GM19397 (cell line): ENCODE results near the gene ABCC8.

Experiments used
- ATAC-seq: cut with Tn5 transposase; IDR thresholded peaks from one replicate; pipeline ENCODE4 v1.9.1; 2021; ENCODE audit warnings: mild to moderate bottlenecking, moderate library complexity; ENCODE audit not compliant: unreplicated experiment

ABCC8 gene

GRCh38 chr11:17354601-17354991 lies 122.0 kb downstream of the ABCC8 start:
- no peak for ATAC-seq

DNA sequence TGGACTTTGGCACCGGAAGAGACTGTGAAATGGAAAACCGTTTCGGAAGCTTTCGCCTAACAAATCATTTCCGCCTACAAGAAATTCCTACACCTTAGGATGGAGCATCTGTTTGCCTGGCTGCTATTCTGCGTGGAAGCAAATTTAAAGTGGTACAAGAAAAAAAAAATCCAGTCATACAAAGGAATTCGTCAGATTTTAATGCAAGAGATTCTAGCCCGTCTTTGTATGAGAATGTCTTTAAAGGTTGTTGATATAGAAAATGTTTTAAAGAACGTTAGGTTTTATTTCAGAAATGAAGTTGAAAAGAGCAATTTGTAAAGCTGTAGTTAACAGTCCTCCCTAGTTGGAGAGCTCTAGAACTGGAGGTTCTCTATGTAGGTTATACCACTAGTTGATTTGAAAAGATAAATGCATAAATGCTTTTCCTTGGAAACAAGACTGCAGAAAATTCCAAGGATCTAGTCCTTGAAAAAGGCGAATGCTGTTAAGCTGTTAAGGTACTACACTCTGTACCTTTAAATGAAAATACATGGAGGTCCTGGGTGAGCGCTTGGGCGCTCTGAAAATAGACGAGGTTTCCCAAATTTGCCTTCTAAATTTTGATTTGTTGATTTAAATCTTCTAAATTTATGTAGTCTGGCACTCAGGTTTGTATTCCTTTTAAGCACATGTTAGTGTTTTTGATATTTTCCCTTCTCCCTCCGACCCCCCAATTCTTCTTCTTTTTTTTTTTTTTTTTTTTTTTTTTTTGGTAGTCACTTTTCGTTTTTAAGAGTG lies 122.6 kb downstream of the ABCC8 start:
- ATAC-seq: no peak

- ATAC-seq: no peak
Measured at GRCh38 chr11:17352950-17353820, 123.5 kb downstream of the ABCC8 start.

GRCh38 chr11:17351510-17352176 lies 125.0 kb downstream of the ABCC8 start, which contains the start of gene NCR3LG1:
Gene NCR3LG1, plus strand, starts transcription at chr11:17351800. Its CDS starts 170 bp downstream, at chr11:17351970.
- no peak for ATAC-seq

DNA sequence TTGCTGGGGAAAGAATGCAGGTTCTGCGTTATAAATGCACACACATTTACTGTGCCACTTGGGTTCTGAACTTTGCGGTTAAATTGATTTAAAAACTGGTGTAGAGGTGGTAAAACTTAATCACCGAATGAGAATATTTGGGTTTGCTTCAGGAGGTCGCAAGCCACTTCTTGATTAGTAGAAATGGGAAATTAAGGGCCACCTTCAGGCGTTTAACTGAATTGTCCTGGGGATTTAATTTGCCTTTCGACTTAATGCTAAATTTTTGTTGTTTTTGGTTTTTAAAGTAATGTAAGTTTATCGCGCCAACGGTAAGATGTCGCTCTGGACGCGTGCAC lies 125.5 kb downstream of the ABCC8 start:
- no peak for ATAC-seq

- no peak for ATAC-seq
Measured at GRCh38 chr11:17350455-17351171, 126.0 kb downstream of the ABCC8 start.

DNA sequence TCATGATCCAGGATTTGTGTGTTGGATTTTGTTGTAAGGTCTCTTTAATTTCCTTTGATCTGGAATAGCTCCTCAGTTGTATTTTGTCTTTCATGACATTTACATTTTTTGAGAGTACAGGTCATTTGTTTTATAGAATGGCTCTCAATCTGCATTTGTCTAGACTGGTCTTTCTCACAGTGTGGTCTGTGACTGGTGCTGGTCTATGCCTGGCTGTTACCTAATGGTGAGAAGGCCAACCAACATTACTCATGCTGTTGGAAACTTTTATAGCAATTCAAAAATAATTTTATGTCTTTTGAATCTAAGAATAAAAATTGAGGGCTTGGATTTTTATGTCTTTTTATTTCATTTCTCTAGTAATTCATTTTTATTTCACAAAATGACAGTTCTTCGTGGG lies 129.0 kb downstream of the ABCC8 start:
- ATAC-seq: no peak

DNA sequence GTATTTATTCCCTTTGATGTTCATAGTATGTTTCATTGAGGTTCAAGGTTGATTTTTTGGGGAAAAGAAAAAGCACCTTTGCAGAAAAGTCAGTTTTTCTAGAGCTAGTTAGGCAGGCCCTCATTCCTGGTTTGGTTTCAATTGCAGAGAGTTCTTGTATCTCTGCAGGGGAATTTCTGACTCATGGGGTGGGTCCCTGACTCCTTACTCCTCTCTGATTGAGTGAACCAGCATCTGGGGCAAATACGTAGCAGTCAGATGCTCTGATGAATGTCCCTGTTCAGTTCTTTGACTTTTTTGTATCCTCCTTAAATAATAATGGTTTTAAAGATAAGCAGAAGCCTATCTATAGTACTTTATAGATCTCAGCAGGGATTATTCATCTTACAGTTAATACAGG lies 132.7 kb downstream of the ABCC8 start:
- no peak for ATAC-seq

DNA sequence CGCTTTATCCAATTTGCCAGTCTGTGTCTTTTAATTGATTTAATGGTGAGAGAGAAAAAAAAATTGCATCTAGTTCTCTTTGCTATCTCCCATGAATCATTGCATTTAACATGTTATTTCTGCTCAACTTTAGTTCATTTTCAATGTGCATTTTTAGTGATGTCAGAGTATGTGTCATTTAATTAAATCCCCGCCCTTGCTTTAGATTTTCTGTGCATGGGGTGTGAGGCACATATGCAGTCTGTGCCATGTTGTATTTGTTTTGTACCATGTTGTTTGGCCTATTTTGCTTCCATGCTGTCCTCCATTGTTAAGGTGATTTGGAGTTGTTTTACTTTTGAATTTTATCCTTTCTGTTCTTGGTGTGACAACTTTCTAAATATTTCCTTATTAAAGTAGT lies 133.4 kb downstream of the ABCC8 start:
- no peak for ATAC-seq
